ENCODE results near the gene KCNH2. TPM values are rescaled to one million over a fixed set of nuclear protein-coding genes. Genes with fewer than 3 reads are reported as not detected.

The KCNH2 gene
- total and polyA plus RNA-seq, 2 of the 13 experiments (the other 11 are each of a cell fraction or from before 2014, with no cell fraction given) = 0.09 to 0.11 TPM

GRCh38 chr7:151012031-151012692 is 34.0 kb upstream of the KCNH2 start (continued):
- TF ChIP-seq SIX1 (CRISPR knock-in tag; IDR thresholded peaks at IDR 0.05; ENCODE audit: borderline replicate concordance) = no peak
- TF ChIP-seq TBX2 (CRISPR knock-in tag; IDR thresholded peaks at IDR 0.05; ENCODE audit: borderline replicate concordance) = 0 out of 2 replicates have a peak, but pooled peaks have one; percentile 33
- TF ChIP-seq DPF2 (CRISPR knock-in tag; IDR thresholded peaks at IDR 0.05; ENCODE audit: borderline replicate concordance, low read depth) = peak; percentile 64
- TF ChIP-seq, protein P1, sequence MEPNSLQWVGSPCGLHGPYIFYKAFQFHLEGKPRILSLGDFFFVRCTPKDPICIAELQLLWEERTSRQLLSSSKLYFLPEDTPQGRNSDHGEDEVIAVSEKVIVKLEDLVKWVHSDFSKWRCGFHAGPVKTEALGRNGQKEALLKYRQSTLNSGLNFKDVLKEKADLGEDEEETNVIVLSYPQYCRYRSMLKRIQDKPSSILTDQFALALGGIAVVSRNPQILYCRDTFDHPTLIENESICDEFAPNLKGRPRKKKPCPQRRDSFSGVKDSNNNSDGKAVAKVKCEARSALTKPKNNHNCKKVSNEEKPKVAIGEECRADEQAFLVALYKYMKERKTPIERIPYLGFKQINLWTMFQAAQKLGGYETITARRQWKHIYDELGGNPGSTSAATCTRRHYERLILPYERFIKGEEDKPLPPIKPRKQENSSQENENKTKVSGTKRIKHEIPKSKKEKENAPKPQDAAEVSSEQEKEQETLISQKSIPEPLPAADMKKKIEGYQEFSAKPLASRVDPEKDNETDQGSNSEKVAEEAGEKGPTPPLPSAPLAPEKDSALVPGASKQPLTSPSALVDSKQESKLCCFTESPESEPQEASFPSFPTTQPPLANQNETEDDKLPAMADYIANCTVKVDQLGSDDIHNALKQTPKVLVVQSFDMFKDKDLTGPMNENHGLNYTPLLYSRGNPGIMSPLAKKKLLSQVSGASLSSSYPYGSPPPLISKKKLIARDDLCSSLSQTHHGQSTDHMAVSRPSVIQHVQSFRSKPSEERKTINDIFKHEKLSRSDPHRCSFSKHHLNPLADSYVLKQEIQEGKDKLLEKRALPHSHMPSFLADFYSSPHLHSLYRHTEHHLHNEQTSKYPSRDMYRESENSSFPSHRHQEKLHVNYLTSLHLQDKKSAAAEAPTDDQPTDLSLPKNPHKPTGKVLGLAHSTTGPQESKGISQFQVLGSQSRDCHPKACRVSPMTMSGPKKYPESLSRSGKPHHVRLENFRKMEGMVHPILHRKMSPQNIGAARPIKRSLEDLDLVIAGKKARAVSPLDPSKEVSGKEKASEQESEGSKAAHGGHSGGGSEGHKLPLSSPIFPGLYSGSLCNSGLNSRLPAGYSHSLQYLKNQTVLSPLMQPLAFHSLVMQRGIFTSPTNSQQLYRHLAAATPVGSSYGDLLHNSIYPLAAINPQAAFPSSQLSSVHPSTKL (CRISPR knock-in tag; IDR thresholded peaks at IDR 0.05) = peak; percentile 37
- TF ChIP-seq ZNF180 (CRISPR knock-in tag; IDR thresholded peaks at IDR 0.05; ENCODE audit: borderline replicate concordance, low read depth) = no peak
- no peak for TF ChIP-seq JUN (CRISPR knock-in tag; IDR thresholded peaks at IDR 0.05)
- TF ChIP-seq, protein P2, sequence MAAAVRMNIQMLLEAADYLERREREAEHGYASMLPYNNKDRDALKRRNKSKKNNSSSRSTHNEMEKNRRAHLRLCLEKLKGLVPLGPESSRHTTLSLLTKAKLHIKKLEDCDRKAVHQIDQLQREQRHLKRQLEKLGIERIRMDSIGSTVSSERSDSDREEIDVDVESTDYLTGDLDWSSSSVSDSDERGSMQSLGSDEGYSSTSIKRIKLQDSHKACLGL (CRISPR knock-in tag; IDR thresholded peaks at IDR 0.05) = no peak
- TF ChIP-seq ZUFSP (CRISPR knock-in tag; IDR thresholded peaks at IDR 0.05; ENCODE audit: borderline replicate concordance) = no peak
- TF ChIP-seq ZNF790 (CRISPR knock-in tag; IDR thresholded peaks at IDR 0.05; ENCODE audit: borderline replicate concordance) = no peak
- no peak for TF ChIP-seq ZKSCAN1 (IDR thresholded peaks at IDR 0.05; ENCODE audit: low read length)
- peak; percentile 25; the same call in 1 of the 2 replicates for TF ChIP-seq ZNF556 (CRISPR knock-in tag; IDR thresholded peaks at IDR 0.05; ENCODE audit: borderline replicate concordance)
- TF ChIP-seq STAG1 (CRISPR knock-in tag; IDR thresholded peaks at IDR 0.05) = no peak
- TF ChIP-seq WIZ (CRISPR knock-in tag; IDR thresholded peaks at IDR 0.05) = no peak
- no peak for TF ChIP-seq MIER2 (CRISPR knock-in tag; IDR thresholded peaks at IDR 0.05)
- no peak for TF ChIP-seq KAT2B (IDR thresholded peaks at IDR 0.05; ENCODE audit: borderline replicate concordance, low read depth, low read length)
- no peak for TF ChIP-seq ATF1 (CRISPR knock-in tag; IDR thresholded peaks at IDR 0.05)
- no peak for TF ChIP-seq ZNF205 (CRISPR knock-in tag; IDR thresholded peaks at IDR 0.05)
- TF ChIP-seq RORA (CRISPR knock-in tag; IDR thresholded peaks at IDR 0.05) = no peak
- no peak; the same call in 1 of the 2 replicates for TF ChIP-seq MIER3 (CRISPR knock-in tag; IDR thresholded peaks at IDR 0.05; ENCODE audit: borderline replicate concordance)
- TF ChIP-seq ESRRA (CRISPR knock-in tag; IDR thresholded peaks at IDR 0.05; ENCODE audit: low read depth) = peak; percentile 87
- no peak for TF ChIP-seq ZBTB37 (CRISPR knock-in tag; IDR thresholded peaks at IDR 0.05)

Data from HepG2 (cell line).